HepG2 (cell line): ENCODE measurements around the gene RHOT2. TPM values are rescaled to one million over a fixed set of nuclear protein-coding genes. Genes with fewer than 3 reads are reported as not detected.

Source experiments
- ATAC-seq: fragments of 200-7000 bp; cut with Tn5 transposase; 3 replicates; pipeline ENCODE4 v1.9.1; 2020; ENCODE audit warnings: mild to moderate bottlenecking, moderate library complexity
- BruUV-seq: library from RNA; stranded (reverse); fragments of 400-500 nt; replicated peaks from 2 replicates; lab custom pipeline; 2021; lab: Mats Ljungman, UMichigan
- CTCF ChIA-PET: fragments of 300-600 bp; formaldehyde crosslinking; extraction: SDS; loops from one replicate; lab custom pipeline; 2021; ENCODE audit warnings: low total read pairs, inconsistent platforms, low intra/inter-chr PET ratio; lab: Yijun Ruan, JAX
- POLR2A ChIA-PET: fragments of 350-600 bp; sonication (Branson Sonifier 250); formaldehyde crosslinking; loops from one replicate; lab custom pipeline; 2020; ENCODE audit warnings: antibody characterized with exemption, inconsistent platforms; lab: Yijun Ruan, JAX
- DNase-seq: peaks from one replicate; pipeline ENCODE4 v3.0.0-alpha.2; 2015; ENCODE audit warnings: low spot score
- FAIRE-seq: peaks from 3 replicates; lab custom pipeline; 2011; peaks lifted over from hg19 to GRCh38; lab: Jason Lieb, UNC
- H2AFZ ChIP-seq: one replicate; pipeline ENCODE4 v1.6.1; 2011; ENCODE audit warnings: low read length, inconsistent platforms
- H3K27ac ChIP-seq: fragments of 300-600 bp; 3 replicates; pipeline ENCODE4 v1.8.0; 2011; ENCODE audit warnings: mixed run types, mild to moderate bottlenecking, mixed read lengths, low read length, inconsistent platforms; ENCODE audit not compliant: insufficient read depth; ENCODE audit errors: extremely low read length
- H3K27me3 ChIP-seq, 2 experiments: fragments of 200-600 bp in 1 of 2; 2 replicates in 1 of 2; 3 replicates in 1 of 2; pipeline versions ENCODE4 v1.6.0 to v1.8.0; 2011; ENCODE audit warnings: low read length in 2 of 2, mild to moderate bottlenecking in 2 of 2, moderate library complexity in 2 of 2, inconsistent platforms in 1 of 2; ENCODE audit not compliant: insufficient read depth in 2 of 2, control insufficient read depth in 1 of 2
- H3K36me3 ChIP-seq, 2 experiments: fragments of 200-600 bp in 1 of 2; replicated peaks in 1 of 2; 2 replicates in 1 of 2; 3 replicates in 1 of 2; pipeline versions ENCODE4 v1.5.1 to v1.8.0; 2011; ENCODE audit warnings: low read length in 2 of 2, inconsistent platforms in 1 of 2; ENCODE audit not compliant: insufficient read depth in 2 of 2, control insufficient read depth in 1 of 2
- H3K4me1 ChIP-seq: 2 replicates; pipeline ENCODE4 v1.5.1; 2012; ENCODE audit warnings: low read length, inconsistent platforms; ENCODE audit not compliant: insufficient read depth
- H3K4me2 ChIP-seq: 2 replicates; pipeline ENCODE4 v1.6.0; 2011; ENCODE audit warnings: low read depth, low read length, inconsistent platforms
- H3K4me3 ChIP-seq, 3 experiments: fragments of 200-600 bp in 1 of 3; sonication (generic), shearing (Covaris generic) in 1 of 3; replicated peaks in 1 of 3; 2 replicates each; pipeline ENCODE4 v1.5.1; 2011 to 2016; ENCODE audit warnings: low read length in 3 of 3, inconsistent platforms in 2 of 3, low read depth in 2 of 3, mild to moderate bottlenecking in 2 of 3, control low read depth in 1 of 3, mixed read lengths in 1 of 3; ENCODE audit not compliant: insufficient read depth in 1 of 3
- H3K79me2 ChIP-seq: one replicate; pipeline ENCODE4 v1.6.1; 2011; ENCODE audit warnings: low read length, inconsistent platforms; ENCODE audit not compliant: insufficient read depth
- H3K9ac ChIP-seq: 2 replicates; pipeline ENCODE4 v1.6.0; 2011; ENCODE audit warnings: mild to moderate bottlenecking, low read depth, low read length, inconsistent platforms; ENCODE audit not compliant: insufficient read depth
- H3K9me3 ChIP-seq: 2 replicates; pipeline ENCODE4 v1.5.1; 2012; ENCODE audit warnings: mild to moderate bottlenecking, low read length
- H4K20me1 ChIP-seq: 2 replicates; pipeline ENCODE4 v1.6.0; 2011; ENCODE audit warnings: inconsistent platforms, mild to moderate bottlenecking, low read length, moderate library complexity; ENCODE audit not compliant: insufficient read depth
- ATF1 ChIP-seq: IDR thresholded peaks from 2 replicates; pipeline ENCODE4 v1.6.1; 2016; ENCODE audit warnings: mild to moderate bottlenecking, control low read depth
- NFRKB ChIP-seq: fragments of 450-650 bp; IDR thresholded peaks from 2 replicates; pipeline ENCODE4 v1.6.1; 2017
- POLR2AphosphoS5 ChIP-seq: IDR thresholded peaks from 2 replicates; pipeline ENCODE4 v1.6.1; 2012; ENCODE audit warnings: low read depth, low read length
- PRDM15 ChIP-seq: sonication (generic); formaldehyde crosslinking; IDR thresholded peaks from 2 replicates; pipeline ENCODE4 v1.4.0; 2020; ENCODE audit warnings: missing genetic modification reagents
- ZNF317 ChIP-seq: sonication (generic); formaldehyde crosslinking; IDR thresholded peaks from 2 replicates; pipeline ENCODE4 v1.5.0; 2020; ENCODE audit warnings: mild to moderate bottlenecking, missing genetic modification reagents
- ZNF333 ChIP-seq: sonication (generic); formaldehyde crosslinking; IDR thresholded peaks from 2 replicates; pipeline ENCODE4 v1.4.0; 2020; ENCODE audit warnings: mild to moderate bottlenecking, missing genetic modification reagents, borderline replicate concordance
- ZNF562 ChIP-seq: sonication (generic); formaldehyde crosslinking; IDR thresholded peaks from 2 replicates; pipeline ENCODE4 v1.8.0; 2022; ENCODE audit warnings: missing genetic modification reagents, borderline replicate concordance
- ZNF678 ChIP-seq: sonication (generic); formaldehyde crosslinking; IDR thresholded peaks from 2 replicates; pipeline ENCODE4 v1.4.0; 2020; ENCODE audit warnings: mild to moderate bottlenecking, missing genetic modification reagents
- ZNF747 ChIP-seq: sonication (generic); formaldehyde crosslinking; IDR thresholded peaks from 2 replicates; pipeline ENCODE4 v1.8.1; 2023; ENCODE audit warnings: missing genetic modification reagents, mild to moderate bottlenecking, borderline replicate concordance
- ZNF776 ChIP-seq: sonication (generic); formaldehyde crosslinking; IDR thresholded peaks from 2 replicates; pipeline ENCODE4 v1.4.0; 2020; ENCODE audit warnings: mild to moderate bottlenecking, missing genetic modification reagents
- ZSCAN29 ChIP-seq: sonication (generic); formaldehyde crosslinking; conservative IDR thresholded peaks from 2 replicates; pipeline ENCODE4 v1.4.0; 2020; ENCODE audit warnings: mild to moderate bottlenecking, missing genetic modification reagents
- WGBS: methylation state at CpG from one replicate; pipeline ENCODE4 v1.1.6; 2017; ENCODE audit warnings: low lambda C conversion rate; 5-methylcytosine and 5-hydroxymethylcytosine counted together
- in situ Hi-C: cut with HindIII; loops from 2 replicates; pipeline ENCODE4 v1.10.0; 2017; ENCODE audit warnings: low pct_unique_long_range_greater_than_20kb; ENCODE audit not compliant: extremely low pct_ligation_motif_present
- intact Hi-C: fragments of 100-400 bp; cut with micrococcal nuclease; formaldehyde crosslinking; loops from one replicate; pipeline ENCODE4 v1.10.0; 2022; ENCODE audit not compliant: unreplicated experiment
- polyA plus RNA-seq, 8 experiments: library from polyadenylated mRNA; depleted of rRNA in 3 of 8; stranded (reverse) in 7 of 8; unstranded in 1 of 8; fragments of >200 nt; fragmentation: Illumina TruSeq in 4 of 8; extraction: Trizol in 4 of 8; gene quantifications; 2 replicates each; pipeline versions ENCODE4 v1.2.1 to v1.2.3, GENCODE V29; 2011 to 2016; ENCODE audit warnings: low read depth in 4 of 8, missing spikeins in 1 of 8, mixed read lengths in 1 of 8; ENCODE audit not compliant: insufficient read depth in 1 of 8
- total RNA-seq, 5 experiments: library from RNA; depleted of rRNA; stranded (reverse); fragments of >200 nt; fragmentation: Illumina TruSeq; extraction: Trizol; gene quantifications; 2 replicates each; pipeline ENCODE4 v1.2.3, GENCODE V29; 2016; ENCODE audit warnings: low read depth in 1 of 5
- TF ChIP-seq, protein P1 (sequence below): sonication (generic); formaldehyde crosslinking; IDR thresholded peaks from 2 replicates; pipeline ENCODE4 v1.4.0; 2020; ENCODE audit warnings: missing genetic modification reagents
- TF ChIP-seq, protein P2 (sequence below): sonication (generic); formaldehyde crosslinking; IDR thresholded peaks from 2 replicates; pipeline ENCODE4 v1.4.0; 2020; ENCODE audit warnings: mild to moderate bottlenecking, missing genetic modification reagents

RHOT2 gene
- total and polyA plus RNA-seq, 2 of the 13 experiments (the other 11 are each of a cell fraction or from before 2014, with no cell fraction given), result 63.6 to 76.9 TPM

GRCh38 chr16:714558-715476, 46.9 kb downstream of the RHOT2 start, which contains the start of gene METRN (continued):
- TF ChIP-seq NFRKB, result no peak

- Histone ChIP-seq H2AFZ (no peak overlapping the region), H3K27me3 (peaks cover 0 to 8% of the 10 kb centered on the region in 2 experiments; a peak in 2 of 5 replicates), H3K36me3 (no peaks in the 10 kb centered on the region), H3K4me3 (peak overlapping the region; percentile 58 to 77 (median 66); a peak in 5 of 6 replicates), H3K79me2 (peaks cover 3% of the 10 kb centered on the region), H3K9me3 (no peaks in the 10 kb centered on the region), H4K20me1 (peaks cover 5% of the 10 kb centered on the region), H3K4me2 (peak overlapping the region; percentile 92), H3K9ac (peak overlapping the region; percentile 54), H3K4me1 (peaks cover 51% of the 10 kb centered on the region), H3K27ac (peak overlapping the region; percentile 45)
- intact Hi-C loops, result no loop called here
- POLR2A ChIA-PET, result interaction anchor here (1.0 to 2.4 kb wide), 11 partner anchors 10 to 73 kb away, joined by 3 to 14 read pairs (median 6); partner anchors contain the start of genes CCDC78, CHTF18, CIAO3 and HAGHL
- DNase-seq, result no peak
- WGBS, result 0% methylated on average over 3 of the region's 74 CpGs
- in situ Hi-C loops, result no loop called here
- peak; percentile 38 for ATAC-seq
- FAIRE-seq, result no peak
- CTCF ChIA-PET, result no interaction called here
- BruUV-seq, result no TSS peak
- no peak for TF ChIP-seq ZSCAN29 (CRISPR knock-in tag)
- TF ChIP-seq ZNF747 (CRISPR knock-in tag), result no peak
- no peak for TF ChIP-seq PRDM15 (CRISPR knock-in tag)
- no peak for TF ChIP-seq ZNF333 (CRISPR knock-in tag)
- TF ChIP-seq ZNF776 (CRISPR knock-in tag), result no peak
- no peak for TF ChIP-seq ATF1 (CRISPR knock-in tag)
- TF ChIP-seq ZNF562, result no peak
- no peak for TF ChIP-seq POLR2AphosphoS5
- TF ChIP-seq, protein P1, sequence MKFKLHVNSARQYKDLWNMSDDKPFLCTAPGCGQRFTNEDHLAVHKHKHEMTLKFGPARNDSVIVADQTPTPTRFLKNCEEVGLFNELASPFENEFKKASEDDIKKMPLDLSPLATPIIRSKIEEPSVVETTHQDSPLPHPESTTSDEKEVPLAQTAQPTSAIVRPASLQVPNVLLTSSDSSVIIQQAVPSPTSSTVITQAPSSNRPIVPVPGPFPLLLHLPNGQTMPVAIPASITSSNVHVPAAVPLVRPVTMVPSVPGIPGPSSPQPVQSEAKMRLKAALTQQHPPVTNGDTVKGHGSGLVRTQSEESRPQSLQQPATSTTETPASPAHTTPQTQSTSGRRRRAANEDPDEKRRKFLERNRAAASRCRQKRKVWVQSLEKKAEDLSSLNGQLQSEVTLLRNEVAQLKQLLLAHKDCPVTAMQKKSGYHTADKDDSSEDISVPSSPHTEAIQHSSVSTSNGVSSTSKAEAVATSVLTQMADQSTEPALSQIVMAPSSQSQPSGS, result 0 out of 2 replicates have a peak, but pooled peaks have one; percentile 11
- TF ChIP-seq ZNF678 (CRISPR knock-in tag), result no peak
- TF ChIP-seq, protein P2, sequence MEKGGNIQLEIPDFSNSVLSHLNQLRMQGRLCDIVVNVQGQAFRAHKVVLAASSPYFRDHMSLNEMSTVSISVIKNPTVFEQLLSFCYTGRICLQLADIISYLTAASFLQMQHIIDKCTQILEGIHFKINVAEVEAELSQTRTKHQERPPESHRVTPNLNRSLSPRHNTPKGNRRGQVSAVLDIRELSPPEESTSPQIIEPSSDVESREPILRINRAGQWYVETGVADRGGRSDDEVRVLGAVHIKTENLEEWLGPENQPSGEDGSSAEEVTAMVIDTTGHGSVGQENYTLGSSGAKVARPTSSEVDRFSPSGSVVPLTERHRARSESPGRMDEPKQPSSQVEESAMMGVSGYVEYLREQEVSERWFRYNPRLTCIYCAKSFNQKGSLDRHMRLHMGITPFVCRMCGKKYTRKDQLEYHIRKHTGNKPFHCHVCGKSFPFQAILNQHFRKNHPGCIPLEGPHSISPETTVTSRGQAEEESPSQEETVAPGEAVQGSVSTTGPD (CRISPR knock-in tag), result no peak
- TF ChIP-seq ZNF317, result no peak
Observed at GRCh38 chr16:715477-716199, 47.7 kb downstream of the RHOT2 start.
